Measurements from ENCODE around the gene RPAIN.
"Not testable (repeated sequence)": the region's sequence is repeated elsewhere in the genome, so short reads cannot be mapped to it uniquely, and the experiment has no call there.

Gene RPAIN

GRCh38 chr17:5430413-5430999 lies 10.5 kb downstream of the RPAIN start:
- DNase-seq: no peak

DNA sequence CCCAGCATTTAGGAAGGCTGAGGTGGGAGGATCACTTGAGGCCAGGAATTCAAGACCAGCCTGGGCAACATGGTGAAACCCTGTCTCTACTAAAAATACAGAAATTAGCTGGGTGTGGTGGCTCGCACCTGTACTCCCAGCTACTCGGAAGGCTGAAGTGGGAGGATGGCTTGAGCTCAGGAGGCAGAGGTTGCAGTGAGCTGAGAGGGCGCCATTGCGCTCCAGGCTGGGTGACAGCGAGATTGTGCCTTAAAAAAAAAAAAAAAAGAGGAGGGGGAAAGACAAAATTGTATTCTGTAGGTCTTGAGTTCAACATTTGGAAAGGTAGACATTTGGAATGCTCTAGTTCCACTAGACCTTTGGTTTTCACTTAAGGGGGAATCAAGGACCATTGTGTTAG lies 11.3 kb downstream of the RPAIN start:
- DNase-seq: not testable (repeated sequence)

DNA sequence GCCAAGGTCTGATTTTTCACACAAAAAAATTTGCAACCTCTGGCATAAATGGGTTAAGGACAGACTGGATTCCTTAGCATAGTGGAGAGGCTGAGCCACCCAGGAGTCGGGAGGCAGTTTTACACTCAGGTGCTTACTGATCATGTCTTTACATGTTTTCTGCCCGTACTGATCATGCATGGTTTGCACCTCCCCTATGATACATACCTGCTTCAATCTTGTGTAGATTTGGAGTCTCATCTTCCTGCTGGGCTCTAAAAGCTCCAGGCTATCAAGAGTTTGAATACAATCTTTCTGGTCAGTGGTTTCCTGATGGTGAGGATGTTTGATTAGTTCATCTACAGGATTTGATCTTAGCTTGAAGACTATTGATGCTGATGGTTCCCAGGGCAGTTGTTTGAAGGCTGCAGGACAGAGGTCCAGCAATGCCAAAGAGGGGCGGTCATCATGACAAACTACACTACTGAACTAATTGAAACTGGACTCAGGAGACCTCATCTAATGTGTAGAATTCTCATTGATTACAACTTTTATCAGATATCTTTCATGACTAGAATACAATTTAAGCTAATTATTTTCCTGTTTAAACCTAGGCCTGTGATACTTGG lies 12.1 kb downstream of the RPAIN start:
- no peak for DNase-seq

GRCh38 chr17:5434984-5435383 lies 15.0 kb downstream of the RPAIN start:
- DNase-seq: no peak

DNA sequence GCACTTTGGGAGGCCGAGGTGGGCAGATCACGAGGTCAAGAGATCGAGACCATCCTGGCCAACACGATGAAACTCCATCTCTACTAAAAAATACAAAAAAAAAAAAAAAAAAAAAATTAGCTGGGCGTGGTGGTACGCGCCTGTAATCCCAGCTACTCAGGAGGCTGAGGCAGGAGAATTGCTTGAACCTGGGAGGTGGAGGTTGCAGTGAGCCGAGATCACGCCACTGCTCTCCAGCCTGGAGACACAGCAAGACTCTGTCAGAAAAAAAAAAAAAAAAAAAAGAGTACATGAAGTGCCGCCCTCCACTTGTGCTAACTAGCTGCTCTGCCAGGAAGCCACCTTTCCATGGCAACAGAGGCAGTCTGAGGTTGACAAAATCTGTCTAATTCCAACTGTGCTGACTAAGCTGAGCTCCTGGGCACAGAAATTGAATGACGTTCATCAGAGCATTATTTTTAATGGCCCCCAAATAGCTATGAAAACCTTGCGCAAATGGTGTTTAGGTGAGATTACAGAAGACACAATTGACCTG lies 15.9 kb downstream of the RPAIN start:
- not testable (repeated sequence) for DNase-seq

- DNase-seq: no peak
Observed at GRCh38 chr17:5437721-5438317, 17.8 kb downstream of the RPAIN start.

- DNase-seq: peak; percentile 94
Observed at GRCh38 chr17:5438716-5439445, 18.9 kb downstream of the RPAIN start, which contains the start of gene C1QBP. C1QBP (minus strand) TSS chr17:5439155; CDS start chr17:5439073, 82 bp downstream.

- no peak for DNase-seq
Observed at GRCh38 chr17:5439446-5439764, 19.4 kb downstream of the RPAIN start.

GRCh38 chr17:5443728-5444127 lies 23.7 kb downstream of the RPAIN start:
- DNase-seq: no peak

DNA sequence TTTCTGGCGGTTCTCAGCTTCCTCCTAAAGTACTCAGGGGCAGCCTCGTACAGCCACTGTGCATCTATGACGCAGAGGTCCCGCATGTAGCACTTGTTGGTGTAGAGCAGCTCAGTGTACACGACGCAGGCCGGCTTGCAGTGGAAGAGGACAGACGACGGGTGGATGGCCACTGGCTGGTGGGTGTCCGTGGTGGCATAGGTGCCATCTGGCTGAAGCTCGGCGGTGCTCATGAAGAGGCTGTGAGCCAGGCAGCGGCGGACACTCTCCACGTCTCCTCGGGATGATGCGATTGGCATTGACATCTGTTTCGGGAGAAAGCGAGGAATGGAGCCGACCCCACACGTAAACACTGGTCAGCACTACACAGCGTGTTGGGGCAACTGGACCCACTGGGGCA lies 24.2 kb downstream of the RPAIN start:
- no peak for DNase-seq

DNA sequence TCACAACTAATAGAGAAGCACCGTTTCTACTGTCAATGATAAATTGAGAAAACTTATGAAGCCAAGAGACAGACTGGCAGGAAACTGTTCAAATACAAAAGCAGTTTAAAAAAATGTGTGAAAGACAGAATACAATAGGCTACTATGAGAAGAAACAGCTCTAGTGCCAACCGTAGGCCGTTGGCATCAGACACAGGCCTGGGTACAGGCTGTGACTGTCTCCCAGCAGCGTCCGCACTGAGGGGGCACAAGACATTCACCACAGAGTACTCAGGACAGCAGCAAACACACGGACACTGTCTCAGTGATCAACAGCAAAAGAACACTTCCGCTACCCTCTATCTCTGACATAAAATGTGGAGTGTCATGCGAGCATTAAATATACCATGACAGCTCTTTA lies 26.8 kb downstream of the RPAIN start:
- DNase-seq: no peak

DNA sequence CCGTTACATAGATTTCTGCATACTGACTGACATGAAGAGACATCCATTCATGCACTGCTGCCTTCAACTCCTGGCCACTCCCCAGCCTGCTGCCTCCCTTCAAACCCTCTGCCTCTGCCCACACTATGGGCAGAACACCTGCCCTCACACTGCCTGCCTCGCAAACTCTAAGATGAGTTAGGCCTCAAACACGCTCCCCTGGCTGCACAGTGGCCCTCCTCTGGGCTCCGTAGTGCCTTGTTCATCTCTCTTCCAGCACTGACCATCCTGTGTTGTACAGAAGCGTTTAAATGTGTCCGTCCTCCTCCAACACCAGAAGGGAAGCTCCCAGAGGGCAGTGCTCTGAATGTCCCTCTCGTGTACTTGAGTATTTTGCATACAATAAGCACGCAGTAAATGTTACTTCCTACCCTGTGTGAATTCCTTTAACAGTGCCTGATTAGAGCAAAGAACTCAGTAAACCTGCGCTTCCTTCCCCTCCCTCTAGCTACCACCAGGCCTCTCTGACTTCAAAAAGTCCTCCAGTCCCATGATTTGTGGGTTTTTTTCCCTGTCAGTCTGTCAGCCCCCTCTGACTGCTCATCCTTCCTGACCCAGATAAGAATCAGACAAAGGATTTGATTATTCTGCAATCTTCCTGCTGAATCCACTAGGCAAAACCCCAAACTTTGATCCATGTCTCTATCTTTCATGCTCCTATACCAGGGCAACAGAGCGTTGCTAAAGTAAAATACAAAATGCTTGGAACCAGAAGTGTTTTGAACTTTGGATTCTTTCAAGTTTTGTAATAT lies 44.9 kb downstream of the RPAIN start:
- no peak for DNase-seq

- DNase-seq: no peak
Observed at GRCh38 chr17:5466295-5466694, 46.3 kb downstream of the RPAIN start.

DNA sequence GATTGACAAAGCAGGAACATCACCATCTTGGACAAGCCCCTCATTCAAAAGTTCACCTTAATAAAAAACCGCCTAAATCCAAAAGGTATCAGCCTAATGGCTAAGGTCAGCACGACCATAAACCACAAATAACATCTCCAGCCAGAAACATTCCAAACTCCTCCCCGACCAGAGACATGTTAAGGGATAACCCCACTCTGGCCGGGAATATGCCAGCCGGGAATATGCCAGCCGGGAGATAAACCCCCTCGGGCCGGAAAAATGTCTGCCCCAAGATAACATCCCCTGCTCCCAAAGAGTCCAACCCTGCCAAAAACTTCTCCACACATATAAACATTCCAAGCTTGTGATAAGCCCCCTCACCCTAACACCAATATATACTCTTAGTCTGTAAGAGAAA lies 47.4 kb downstream of the RPAIN start:
- DNase-seq: no peak

DNA sequence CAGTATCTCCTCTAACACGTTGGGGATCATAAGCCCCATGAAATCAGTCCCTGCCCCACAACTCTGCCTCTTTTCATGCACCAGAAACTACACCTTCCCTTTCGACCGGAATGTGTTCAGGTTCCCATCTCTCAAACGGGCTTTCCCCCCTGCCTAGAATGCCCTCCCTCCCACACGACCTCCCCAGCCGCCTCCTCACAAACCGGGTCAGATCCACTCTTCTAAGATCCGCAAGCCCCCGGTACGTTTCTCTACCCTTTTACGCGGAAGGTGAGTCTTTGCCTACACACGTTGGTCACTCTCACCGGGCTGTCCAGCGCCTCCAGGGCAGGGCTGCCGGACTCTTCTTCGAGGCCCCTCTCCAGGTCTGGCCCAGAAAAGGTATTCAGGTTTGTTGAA lies 48.1 kb downstream of the RPAIN start:
- DNase-seq: peak; percentile 37

- no peak for DNase-seq
Observed at GRCh38 chr17:5472511-5472910, 52.5 kb downstream of the RPAIN start.

DNA sequence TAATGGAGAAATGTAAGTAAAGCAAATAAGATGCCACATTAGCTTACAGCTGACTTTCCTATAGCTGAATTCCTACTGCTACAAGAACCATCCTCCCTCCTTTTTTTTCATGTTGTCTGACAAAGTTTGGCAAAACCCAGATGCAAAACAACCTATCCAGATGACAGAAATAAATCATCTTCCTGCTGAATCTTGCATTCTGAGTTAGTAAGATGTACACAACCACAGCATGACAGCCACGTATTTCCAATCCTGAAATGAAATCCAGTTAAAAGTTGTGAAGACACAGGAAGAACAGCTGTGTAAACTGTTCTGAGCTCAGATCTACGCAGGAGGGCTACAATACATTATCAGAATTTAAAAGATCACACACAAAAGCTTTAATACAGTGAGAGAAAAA lies 53.9 kb downstream of the RPAIN start:
- DNase-seq: no peak

GRCh38 chr17:5478992-5479391 lies 59.0 kb downstream of the RPAIN start:
- DNase-seq: no peak

- no peak for DNase-seq
Observed at GRCh38 chr17:5480962-5481361, 61.0 kb downstream of the RPAIN start.

- no peak for DNase-seq
Observed at GRCh38 chr17:5481451-5481850, 61.5 kb downstream of the RPAIN start.
